Gastrocnemius medialis (tissue), 4 donors: ENCODE measurements around the gene KYNU.

Experiments
- POLR2A ChIP-seq, 2 donors: fragments of 450-650 bp; IDR thresholded peaks; one replicate each; pipeline ENCODE4 v1.6.1; 2017; ENCODE audit warnings: antibody characterized with exemption in 2 of 2, mild to moderate bottlenecking in 2 of 2, moderate library complexity in 2 of 2
- TF ChIP-seq, protein P1 (sequence below), 5 experiments: fragments of 450-650 bp in 3 of 5; fragments of 200-600 bp in 2 of 5; sonication (generic) in 2 of 5; IDR thresholded peaks in 4 of 5; conservative IDR thresholded peaks in 1 of 5; 1 replicate in 4 of 5; 2 replicates in 1 of 5; pipeline ENCODE4 v1.5.1; 2016 to 2019; ENCODE audit warnings: antibody characterized with exemption in 5 of 5, mild to moderate bottlenecking in 3 of 5, moderate library complexity in 3 of 5

- no peak for TF ChIP-seq POLR2A (IDR thresholded peaks at IDR 0.05)
- TF ChIP-seq, protein P1, sequence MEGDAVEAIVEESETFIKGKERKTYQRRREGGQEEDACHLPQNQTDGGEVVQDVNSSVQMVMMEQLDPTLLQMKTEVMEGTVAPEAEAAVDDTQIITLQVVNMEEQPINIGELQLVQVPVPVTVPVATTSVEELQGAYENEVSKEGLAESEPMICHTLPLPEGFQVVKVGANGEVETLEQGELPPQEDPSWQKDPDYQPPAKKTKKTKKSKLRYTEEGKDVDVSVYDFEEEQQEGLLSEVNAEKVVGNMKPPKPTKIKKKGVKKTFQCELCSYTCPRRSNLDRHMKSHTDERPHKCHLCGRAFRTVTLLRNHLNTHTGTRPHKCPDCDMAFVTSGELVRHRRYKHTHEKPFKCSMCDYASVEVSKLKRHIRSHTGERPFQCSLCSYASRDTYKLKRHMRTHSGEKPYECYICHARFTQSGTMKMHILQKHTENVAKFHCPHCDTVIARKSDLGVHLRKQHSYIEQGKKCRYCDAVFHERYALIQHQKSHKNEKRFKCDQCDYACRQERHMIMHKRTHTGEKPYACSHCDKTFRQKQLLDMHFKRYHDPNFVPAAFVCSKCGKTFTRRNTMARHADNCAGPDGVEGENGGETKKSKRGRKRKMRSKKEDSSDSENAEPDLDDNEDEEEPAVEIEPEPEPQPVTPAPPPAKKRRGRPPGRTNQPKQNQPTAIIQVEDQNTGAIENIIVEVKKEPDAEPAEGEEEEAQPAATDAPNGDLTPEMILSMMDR (IDR thresholded peaks at IDR 0.05 in 4 of 5, conservative IDR thresholded peaks at IDR 0.05 in 1 of 5): peak; percentile 57 to 91 (median 81)
These were observed 157.0 kb downstream of the KYNU start for GRCh38 chr2:143034292-143035074.
